HG03064 (cell line): Measurements from ENCODE around the gene EFS.

Source experiments
- ATAC-seq: cut with Tn5 transposase; IDR thresholded peaks from one replicate; pipeline ENCODE4 v1.9.1; 2021; ENCODE audit warnings: low read depth; ENCODE audit not compliant: unreplicated experiment

Gene EFS

DNA sequence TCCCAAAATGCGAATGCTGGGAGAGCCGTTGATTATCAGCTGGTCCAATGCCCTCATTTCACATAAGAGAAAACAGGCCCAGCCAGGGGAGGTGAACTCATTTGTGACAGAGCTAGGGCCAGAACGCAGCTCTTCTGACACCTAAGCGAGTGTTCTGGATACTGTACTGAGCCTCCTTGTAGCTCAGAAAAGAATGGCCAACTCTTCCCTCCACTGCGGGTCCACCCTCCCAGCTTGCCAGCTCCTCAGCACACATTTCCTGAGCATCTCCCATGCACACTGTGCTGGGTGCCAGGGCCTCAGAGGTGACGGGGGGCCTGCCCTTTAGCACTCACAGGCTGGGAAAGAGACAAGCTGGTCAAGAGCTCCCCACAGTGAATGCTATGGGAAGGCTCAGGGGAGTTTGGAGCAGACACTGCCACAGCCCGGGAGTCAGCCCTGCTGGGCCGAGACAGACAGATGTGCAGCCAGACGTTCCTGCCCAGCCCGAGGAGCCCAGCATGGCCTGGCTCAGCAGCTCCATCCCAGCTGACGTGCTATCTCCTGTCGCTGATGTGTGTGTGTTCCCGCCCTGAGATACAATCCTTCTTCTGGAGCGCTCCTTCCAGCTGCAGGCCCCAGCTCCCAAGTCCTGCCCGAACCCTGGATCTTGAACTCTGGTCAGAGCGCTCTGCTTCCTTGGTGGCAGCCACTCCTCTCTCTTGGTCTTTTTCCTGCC, 15.4 kb upstream of the EFS start:
- no peak for ATAC-seq

GRCh38 chr14:23379366-23380196, 14.6 kb upstream of the EFS start:
- no peak for ATAC-seq

DNA sequence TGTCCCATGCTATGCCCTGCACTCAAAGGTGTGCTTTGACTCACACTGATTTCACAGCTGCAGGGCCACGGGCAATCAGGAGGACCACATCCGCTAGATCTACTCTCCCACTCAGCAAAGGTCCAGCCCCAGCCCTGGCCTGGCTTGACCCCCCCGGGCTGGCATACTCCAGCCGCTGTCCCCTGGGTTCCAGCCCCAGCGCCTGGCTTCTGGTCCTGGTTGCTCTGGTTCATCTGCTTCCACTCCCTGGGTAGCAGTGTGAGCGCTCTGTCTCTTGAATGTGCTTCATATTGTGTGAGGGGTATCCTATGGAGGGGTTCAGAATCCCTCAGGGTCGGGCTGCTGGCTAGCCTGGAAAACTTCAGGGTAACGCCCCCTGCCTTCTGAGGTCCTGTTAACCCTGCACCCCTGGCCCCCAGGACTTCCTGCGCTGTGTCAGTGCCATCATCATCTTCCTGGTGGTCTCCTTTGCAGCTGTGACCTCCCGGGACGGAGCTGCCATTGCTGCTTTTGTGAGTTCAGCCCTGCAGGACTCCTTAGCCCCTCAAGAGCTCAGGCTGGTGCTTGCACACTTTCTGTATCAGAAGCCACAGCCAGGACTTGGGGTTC, 13.7 kb upstream of the EFS start:
- ATAC-seq, result no peak

DNA sequence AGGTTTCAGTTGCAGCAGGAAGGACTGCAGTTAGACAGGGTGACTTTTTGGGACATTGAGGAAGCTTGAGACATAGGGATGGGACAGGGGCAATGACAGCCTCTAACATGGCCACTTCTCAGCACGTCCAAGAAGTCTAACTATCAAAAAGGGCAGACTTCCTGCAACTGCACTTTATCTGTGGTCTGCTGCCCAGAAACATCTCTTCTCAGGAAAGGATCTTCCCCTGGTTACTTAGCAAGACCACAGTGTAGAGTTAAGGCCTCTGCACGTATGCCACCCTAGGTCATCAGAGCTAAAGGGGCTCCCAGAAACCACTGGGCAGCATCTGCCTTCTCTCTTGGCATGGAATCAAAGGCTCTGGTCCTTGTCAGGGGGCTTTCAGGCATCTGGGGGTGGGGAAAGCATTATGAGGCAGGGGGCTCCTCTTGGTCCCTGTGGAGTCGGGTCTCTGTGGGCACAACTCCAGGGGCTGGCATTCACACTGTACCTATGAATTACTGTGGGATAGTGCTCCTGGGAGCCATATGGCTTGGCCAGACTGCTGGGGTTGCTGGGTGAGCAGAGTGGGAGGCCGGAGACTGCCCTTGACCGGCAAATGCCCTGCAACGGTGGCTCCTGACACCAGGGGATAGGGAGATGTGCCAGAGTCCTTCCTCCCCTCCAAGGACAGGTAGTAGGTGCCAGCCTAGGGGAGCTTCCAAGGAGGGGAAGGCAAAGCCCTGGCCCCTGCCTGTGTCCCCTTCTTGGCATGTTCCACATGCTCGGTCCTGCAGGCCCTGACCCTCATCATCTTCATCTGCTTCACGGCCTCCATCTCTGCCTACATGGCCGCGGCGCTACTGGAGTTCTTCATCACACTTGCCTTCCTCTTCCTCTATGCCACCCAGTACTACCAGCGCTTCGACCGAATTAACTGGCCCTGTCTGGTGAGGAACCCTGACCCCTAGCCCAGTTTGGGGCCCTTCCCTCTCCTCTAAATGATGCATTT, 12.9 kb upstream of the EFS start:
- no peak for ATAC-seq

DNA sequence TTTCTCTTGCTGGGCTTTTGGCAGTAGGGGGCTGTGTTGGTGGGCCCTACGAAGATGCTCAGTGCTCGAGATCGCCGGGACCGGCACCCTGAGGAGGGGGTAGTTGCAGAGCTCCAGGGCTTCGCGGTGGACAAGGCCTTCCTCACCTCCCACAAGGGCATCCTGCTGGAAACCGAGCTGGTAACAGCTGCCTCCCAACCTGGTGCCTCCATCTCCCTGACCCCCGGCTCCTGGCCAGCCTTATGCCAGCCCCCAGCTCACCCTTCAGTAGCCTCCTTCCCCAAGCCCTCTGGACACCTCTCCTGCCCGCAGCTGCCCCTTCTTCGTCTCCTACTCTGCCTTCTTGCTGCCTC, 12.2 kb upstream of the EFS start:
- no peak for ATAC-seq

DNA sequence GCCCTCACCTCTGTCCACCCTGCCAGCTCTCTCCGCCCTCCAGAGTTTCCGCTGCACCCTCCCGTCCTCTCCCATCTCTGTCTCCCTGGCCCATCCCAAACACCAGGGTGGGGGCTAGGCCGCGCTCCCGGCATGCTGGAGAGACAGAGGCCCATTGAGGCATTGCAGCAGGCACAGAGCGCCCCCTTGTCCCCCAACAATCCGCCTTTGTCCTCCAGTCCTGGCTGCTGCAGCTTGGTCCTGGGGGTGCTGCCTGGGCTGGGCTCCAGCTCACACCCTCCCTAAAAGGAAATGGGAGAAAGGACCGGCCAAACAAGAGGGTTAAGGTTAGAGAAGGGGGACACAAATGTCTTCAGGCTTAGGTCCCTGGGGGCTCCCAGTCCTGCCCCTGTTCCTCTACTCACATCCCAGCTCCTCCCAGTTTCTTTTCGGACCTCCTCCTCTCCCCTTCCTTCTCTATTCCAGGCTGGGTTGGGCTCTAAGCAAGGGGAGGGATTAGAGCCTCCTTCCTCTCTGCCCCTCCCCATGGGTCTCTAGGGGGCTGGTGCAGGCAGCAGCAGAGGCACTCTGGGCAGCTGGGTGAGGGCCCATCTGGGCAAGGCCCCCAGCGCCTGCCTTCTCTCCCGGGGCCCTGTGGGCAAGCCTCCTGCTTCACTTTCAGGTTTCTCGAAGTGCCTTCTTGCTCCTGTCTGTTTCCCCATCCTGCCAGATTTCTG, 11.7 kb upstream of the EFS start, which contains the start of gene CMTM5:
TSS of gene CMTM5 (plus strand) at position 565 of the 716 bp plus-strand sequence. CDS start 206 bp downstream, outside the sequence.
- ATAC-seq, result no peak

DNA sequence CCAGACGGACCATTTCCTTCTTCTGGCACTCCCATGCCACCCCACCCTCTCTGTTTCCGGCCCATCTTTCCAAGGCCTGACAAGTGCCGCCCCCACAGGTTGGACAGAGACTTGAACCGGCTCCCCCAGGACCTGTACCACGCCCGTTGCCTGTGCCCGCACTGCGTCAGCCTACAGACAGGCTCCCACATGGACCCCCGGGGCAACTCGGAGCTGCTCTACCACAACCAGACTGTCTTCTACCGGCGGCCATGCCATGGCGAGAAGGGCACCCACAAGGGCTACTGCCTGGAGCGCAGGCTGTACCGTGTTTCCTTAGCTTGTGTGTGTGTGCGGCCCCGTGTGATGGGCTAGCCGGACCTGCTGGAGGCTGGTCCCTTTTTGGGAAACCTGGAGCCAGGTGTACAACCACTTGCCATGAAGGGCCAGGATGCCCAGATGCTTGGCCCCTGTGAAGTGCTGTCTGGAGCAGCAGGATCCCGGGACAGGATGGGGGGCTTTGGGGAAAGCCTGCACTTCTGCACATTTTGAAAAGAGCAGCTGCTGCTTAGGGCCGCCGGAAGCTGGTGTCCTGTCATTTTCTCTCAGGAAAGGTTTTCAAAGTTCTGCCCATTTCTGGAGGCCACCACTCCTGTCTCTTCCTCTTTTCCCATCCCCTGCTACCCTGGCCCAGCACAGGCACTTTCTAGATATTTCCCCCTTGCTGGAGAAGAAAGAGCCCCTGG, 10.7 kb upstream of the EFS start:
- ATAC-seq, result no peak

GRCh38 chr14:23373041-23373440, 8.1 kb upstream of the EFS start:
- ATAC-seq, result no peak

GRCh38 chr14:23372509-23372908, 7.5 kb upstream of the EFS start, which contains the start of gene IL25:
Gene IL25, plus strand, starts transcription at chr14:23372809.
- ATAC-seq, result no peak

DNA sequence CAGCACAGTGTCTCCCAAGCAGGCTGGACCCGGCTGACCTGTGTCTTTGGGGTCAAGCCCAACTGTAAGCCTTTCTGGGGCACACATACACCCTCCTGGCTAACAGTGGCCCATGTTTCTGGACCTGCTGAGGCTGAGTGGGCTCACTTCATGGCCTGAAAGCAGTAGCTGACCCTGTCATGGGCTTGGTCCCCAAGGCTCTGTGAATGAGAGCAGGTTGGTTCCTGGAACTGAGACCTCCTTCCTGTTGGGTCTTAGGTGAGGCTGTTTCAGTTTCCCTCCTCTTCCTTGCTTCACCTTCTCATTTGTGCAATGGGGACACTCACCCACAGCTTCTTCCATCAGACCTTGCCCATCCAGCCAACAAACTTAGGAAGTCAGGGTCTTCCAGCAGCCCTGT, 6.9 kb upstream of the EFS start:
- ATAC-seq, result no peak

DNA sequence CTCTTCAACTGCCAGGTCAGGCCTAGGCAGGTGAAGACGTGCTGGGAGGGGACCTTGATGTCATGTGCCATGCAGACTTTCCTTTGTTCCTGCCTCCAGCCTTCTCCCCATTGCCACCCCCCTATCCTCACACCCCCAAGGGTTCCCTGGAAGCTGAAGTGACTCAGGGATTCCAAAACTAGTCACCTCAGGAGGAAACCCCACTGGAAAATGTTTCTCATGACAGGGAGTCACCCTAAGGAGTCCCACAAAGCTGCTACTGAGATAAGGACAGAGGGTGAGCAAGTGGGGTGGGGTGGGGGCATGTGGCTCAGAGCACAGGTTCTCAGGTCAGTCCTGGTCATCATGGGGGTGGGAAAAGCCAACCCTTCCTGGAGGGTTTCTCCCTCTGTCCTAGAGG, 5.2 kb upstream of the EFS start:
- no peak for ATAC-seq

- no peak for ATAC-seq
Observed at GRCh38 chr14:23366426-23366921, 1.5 kb upstream of the EFS start.

DNA sequence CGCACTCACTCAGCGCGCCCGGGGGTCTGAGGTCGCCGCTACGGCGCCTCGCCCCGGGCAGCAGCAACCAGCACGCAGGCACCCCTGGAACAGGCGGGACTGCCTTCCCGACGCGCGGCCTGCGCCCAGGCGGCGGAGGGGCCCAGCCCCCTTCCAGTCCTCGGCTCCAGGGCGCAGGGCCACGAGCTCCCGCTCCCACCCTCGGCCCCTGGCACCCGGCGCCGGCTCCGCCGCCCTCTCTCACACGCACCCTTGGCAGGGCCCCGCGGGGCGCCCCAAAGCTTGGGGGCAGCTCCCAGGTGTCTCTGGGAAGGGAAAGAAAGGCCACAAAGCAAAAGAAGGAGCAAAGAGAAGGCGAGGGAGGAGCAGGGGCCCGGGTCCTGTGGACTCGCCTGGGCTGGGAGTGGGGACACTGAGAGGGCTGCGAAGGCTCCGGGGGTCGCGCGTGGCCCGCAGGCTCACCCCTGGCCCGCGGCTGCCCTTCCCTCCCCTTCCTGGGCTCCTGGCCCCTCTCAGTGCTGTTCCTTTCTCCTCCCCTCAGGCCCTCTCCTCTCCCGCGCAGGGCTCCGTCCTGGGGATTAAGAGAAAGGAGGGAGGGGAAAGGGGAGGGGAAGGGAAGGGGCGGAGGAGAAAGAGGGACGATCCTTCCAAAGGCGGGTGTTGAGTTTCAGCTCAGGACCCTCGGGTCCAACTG, 907 bp upstream of the EFS start:
- no peak for ATAC-seq

DNA sequence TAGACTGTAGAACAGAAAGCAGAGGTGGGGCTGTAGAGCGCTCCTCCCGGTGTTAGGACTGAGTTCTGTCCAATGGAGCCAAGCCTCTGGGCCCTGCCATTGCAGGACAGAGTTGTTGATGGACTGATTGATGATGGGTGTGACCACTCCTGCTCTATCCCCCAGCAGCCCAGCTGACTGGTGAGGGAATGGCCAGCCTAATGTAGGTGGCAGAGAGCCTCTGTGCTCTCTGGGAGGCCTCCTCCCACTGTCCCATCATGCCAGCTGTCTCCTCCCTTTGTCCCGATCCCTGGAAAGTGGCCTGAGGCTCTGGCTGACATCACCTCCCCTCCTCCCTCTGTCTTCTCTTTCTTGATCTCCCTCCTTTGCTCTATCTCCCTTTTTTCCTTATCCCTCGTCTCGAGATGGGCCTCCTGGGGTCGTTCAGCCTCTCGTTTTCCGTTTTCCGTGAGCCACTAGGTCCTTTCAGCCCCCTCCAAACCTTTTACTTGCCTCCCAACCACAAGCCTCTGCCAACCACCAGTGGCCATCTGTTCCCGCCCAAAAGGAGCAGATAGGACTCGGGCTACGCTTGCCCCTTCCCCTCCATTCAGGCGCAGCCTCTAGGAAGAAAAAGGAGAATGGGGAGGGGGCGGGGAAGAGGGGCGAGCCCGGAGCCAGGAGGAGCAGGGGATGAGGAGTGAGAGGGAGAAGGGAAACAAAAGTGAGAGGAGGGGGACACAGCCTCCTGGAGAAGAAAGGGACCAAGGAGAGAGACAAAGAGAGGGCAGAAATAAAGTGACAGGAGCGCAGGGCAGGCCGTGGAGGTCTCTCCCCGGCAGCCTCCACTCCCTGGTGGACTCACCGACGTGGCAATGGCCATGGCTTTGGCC, 572 bp downstream of the EFS start:
- no peak for ATAC-seq

DNA sequence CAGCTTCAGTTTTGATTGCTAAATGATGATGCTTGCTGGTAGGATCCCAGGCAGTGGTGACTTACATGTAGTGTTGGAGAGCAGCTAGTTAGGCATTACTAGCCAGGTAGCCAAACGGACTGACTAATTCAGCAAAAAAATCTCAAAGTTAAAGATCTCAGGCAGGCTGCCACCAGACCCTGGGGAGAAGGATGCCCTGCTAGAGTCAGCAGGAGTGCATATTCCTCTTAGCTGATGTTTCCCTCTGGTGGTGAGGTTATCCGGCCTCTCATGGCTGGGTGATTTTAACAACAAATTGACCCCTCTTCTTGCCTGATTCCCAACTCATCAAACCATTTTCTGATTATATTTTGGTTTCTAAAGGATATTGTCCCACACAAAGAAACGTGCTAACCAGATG, 2.8 kb downstream of the EFS start:
- no peak for ATAC-seq

GRCh38 chr14:23361763-23362162, 3.2 kb downstream of the EFS start:
- no peak for ATAC-seq

- no peak for ATAC-seq
Observed at GRCh38 chr14:23361320-23361719, 3.7 kb downstream of the EFS start.
